Measurements from ENCODE around the gene STARD9. TPM values are rescaled to one million over a fixed set of nuclear protein-coding genes. Genes with fewer than 3 reads are reported as not detected.
A peak's percentile ranks its signal among the peaks of the same experiment; 100 is the strongest.

STARD9 gene
- total and polyA plus RNA-seq, 9 of the 15 experiments (the other 6 are each of a cell fraction or from before 2014, with no cell fraction given): 0.45 to 6.0 (median 3.6) TPM

DNA sequence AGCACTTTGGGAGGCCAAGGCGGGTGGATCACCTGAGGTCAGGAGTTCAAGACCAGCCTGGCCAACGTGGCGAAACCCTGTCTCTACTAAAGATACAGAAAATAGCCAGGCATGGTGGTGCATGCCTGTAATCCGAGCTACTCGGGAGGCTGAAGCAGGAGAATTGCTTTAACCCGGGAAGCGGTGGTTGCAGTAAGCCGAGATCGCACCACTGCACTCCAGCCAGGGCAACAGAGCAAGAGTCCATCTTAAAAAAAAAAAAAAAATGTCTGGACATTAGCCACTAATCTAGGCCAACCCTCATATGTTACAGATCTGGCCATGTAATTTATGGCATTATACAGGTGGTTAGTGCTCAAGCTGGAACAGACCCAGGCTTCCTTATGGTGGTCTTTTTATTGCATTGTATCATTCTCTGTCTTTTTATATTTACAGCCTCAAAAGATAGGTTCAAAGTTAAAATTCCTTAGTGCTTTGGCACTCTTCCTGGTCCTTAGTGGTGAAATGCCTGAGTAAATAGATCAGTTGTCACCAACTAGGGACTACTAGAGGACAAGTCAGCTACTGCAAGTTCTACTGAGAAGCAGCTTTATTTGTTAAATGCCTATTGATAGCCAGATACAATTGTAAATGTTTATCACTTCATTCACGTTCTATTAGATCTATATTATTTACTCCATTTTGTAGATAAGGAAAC is 16.0 kb downstream of the STARD9 start:
- peaks cover 7 to 17% of the 10 kb centered on the region in 2 experiments; a peak in 4 of 5 replicates for H3K4me1 ChIP-seq (replicated peaks in 1 of 2; ENCODE audit: control insufficient read depth in 2 of 2, insufficient read depth in 2 of 2, low read length in 2 of 2)
- FAIRE-seq (peak; percentile 62), ATAC-seq (peak; percentile 79), DNase-seq (ENCODE audit: extremely low read depth in 1 of 4, low spot score in 3 of 4) (peak; percentile 41 to 47 (median 44))
- no peaks in the 10 kb centered on the region for H3K36me3 ChIP-seq (ENCODE audit: control insufficient read depth, insufficient read depth, low read length)
- no peaks in the 10 kb centered on the region for H3K9me1 ChIP-seq (ENCODE audit: control insufficient read depth, insufficient read depth, low read length)
- POLR2A ChIA-PET: interaction anchor here (0.7 to 1.7 kb wide), 5 partner anchors 8 to 16 kb away, joined by 3 to 6 read pairs (median 5); partner anchors contain the start of gene STARD9
- in situ Hi-C loops (cut with MboI): no loop called here
- intact Hi-C loops (cut with micrococcal nuclease): no loop called here
- H4K20me1 ChIP-seq (replicated peaks; ENCODE audit: control insufficient read depth, insufficient read depth, low read length): no peaks in the 10 kb centered on the region
- H3K4me3 ChIP-seq: no peak overlapping the region
- no peak overlapping the region for H3K27ac ChIP-seq (ENCODE audit: extremely low read depth, low read depth, low read length)
- no peaks in the 10 kb centered on the region for H3K79me2 ChIP-seq (ENCODE audit: control insufficient read depth, insufficient read depth, low read length)
- TF ChIP-seq RAD21 (CRISPR knock-in tag; conservative IDR thresholded peaks at IDR 0.05 in 1 of 2, IDR thresholded peaks at IDR 0.05 in 1 of 2) (no peak), DLX4 (CRISPR knock-in tag; IDR thresholded peaks at IDR 0.05) (no peak), MAFF (IDR thresholded peaks at IDR 0.05; ENCODE audit: low read length) (no peak), FOXK2 (conservative IDR thresholded peaks at IDR 0.05 in 1 of 2, IDR thresholded peaks at IDR 0.05 in 1 of 2; ENCODE audit: low read depth in 2 of 2) (no peak), PBX2 (CRISPR knock-in tag; IDR thresholded peaks at IDR 0.05; ENCODE audit: low read depth) (no peak), PBX2 (tag; conservative IDR thresholded peaks at IDR 0.05; ENCODE audit: low read depth) (0 out of 2 replicates have a peak, but pooled peaks have one; percentile 23), CTCF (IDR thresholded peaks at IDR 0.05 in 2 of 3, conservative IDR thresholded peaks at IDR 0.05 in 1 of 3; ENCODE audit: insufficient read depth in 2 of 3, low read depth in 1 of 3, low read length in 3 of 3) (peak; percentile 3 to 49 (median 34); a peak in 2 of 6 replicates)
- TF ChIP-seq, protein P1, sequence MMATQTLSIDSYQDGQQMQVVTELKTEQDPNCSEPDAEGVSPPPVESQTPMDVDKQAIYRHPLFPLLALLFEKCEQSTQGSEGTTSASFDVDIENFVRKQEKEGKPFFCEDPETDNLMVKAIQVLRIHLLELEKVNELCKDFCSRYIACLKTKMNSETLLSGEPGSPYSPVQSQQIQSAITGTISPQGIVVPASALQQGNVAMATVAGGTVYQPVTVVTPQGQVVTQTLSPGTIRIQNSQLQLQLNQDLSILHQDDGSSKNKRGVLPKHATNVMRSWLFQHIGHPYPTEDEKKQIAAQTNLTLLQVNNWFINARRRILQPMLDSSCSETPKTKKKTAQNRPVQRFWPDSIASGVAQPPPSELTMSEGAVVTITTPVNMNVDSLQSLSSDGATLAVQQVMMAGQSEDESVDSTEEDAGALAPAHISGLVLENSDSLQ (IDR thresholded peaks at IDR 0.05): peak; percentile 40
- no peaks in the 10 kb centered on the region for H3K27me3 ChIP-seq (ENCODE audit: control insufficient read depth in 2 of 2, insufficient read depth in 2 of 2, low read length in 2 of 2)
- no peaks in the 10 kb centered on the region for H3K9me3 ChIP-seq (replicated peaks; ENCODE audit: control insufficient read depth, insufficient read depth, low read depth, low read length)
- CTCF ChIA-PET (ENCODE audit: low intra/inter-chr PET ratio): interaction anchor here (0.7 kb wide), 1 partner anchor 21 kb away, joined by 5 read pairs; no protein-coding TSS in a partner anchor
- H3K9ac ChIP-seq (ENCODE audit: insufficient read depth in 1 of 2, low read depth in 2 of 2, low read length in 2 of 2): no peak overlapping the region
- WGBS (ENCODE audit: insufficient coverage, low coverage, missing lambda C conversion rate): 73% methylated on average over 10 of the region's 10 CpGs
- H3K4me2 ChIP-seq (ENCODE audit: insufficient read depth, low read length): no peak overlapping the region
- BruUV-seq (replicated peaks): no TSS peak
- H2AFZ ChIP-seq (ENCODE audit: low read depth, low read length): peak overlapping the region; percentile 18; the same call in 1 of the 2 replicates
